NOMO-1 (cell line): ENCODE measurements around the gene SERF1A.
"Not testable (repeated sequence)": the region's sequence is repeated elsewhere in the genome, so short reads cannot be mapped to it uniquely, and the experiment has no call there.

Experiments
- DNase-seq, 2 experiments: peaks; one replicate each; lab custom pipeline; 2025; ENCODE audit not compliant: unreplicated experiment in 2 of 2; lab: John Stamatoyannopoulos, UW

The SERF1A gene

GRCh38 chr5:70900533-70901271 lies at the start of gene SERF1A:
Gene SERF1A (plus strand): TSS chr5:70900669. CDS start chr5:70900870, 201 bp downstream.
- DNase-seq: not testable (repeated sequence)

- not testable (repeated sequence) for DNase-seq
Observed at GRCh38 chr5:70866778-70867177, 33.7 kb upstream of the SERF1A start.

GRCh38 chr5:70870626-70871025 lies 29.8 kb upstream of the SERF1A start:
- not testable (repeated sequence) for DNase-seq

GRCh38 chr5:70896076-70896475 lies 4.4 kb upstream of the SERF1A start:
- DNase-seq: not testable (repeated sequence)

GRCh38 chr5:70901272-70901571 lies 753 bp downstream of the SERF1A start:
- DNase-seq: not testable (repeated sequence)

- DNase-seq: not testable (repeated sequence)
Observed at GRCh38 chr5:70906624-70907023, 6.2 kb downstream of the SERF1A start.

- DNase-seq: not testable (repeated sequence)
Observed at GRCh38 chr5:70916829-70917228, 16.4 kb downstream of the SERF1A start.

- DNase-seq: not testable (repeated sequence)
Observed at GRCh38 chr5:70925211-70925562, 24.7 kb downstream of the SERF1A start.

GRCh38 chr5:70931709-70932368 lies 31.4 kb downstream of the SERF1A start:
- not testable (repeated sequence) for DNase-seq

- not testable (repeated sequence) for DNase-seq
Observed at GRCh38 chr5:70932560-70932959, 32.1 kb downstream of the SERF1A start.

- DNase-seq: not testable (repeated sequence)
Observed at GRCh38 chr5:70953068-70953467, 52.6 kb downstream of the SERF1A start.
